Upper lobe of left lung (tissue), 6 donors: ENCODE results near the gene ZNF329. TPM values are rescaled to one million over a fixed set of nuclear protein-coding genes. Genes with fewer than 3 reads are reported as not detected.

Experiments used
- ATAC-seq, 2 donors: fragments of 200-7000 bp; cut with Tn5 transposase; one replicate each; pipeline ENCODE4 v1.9.1; 2022; ENCODE audit warnings: mild to moderate bottlenecking in 2 of 2, moderate library complexity in 2 of 2; ENCODE audit not compliant: low FRiP score in 2 of 2
- DNase-seq, 2 donors: peaks; one replicate each; pipeline ENCODE4 v3.0.0-alpha.2; 2019 to 2020
- H3K27ac ChIP-seq, 4 donors: fragments of 200-600 bp; sonication (generic); one replicate each; pipeline ENCODE4 v1.5.1; 2016 to 2019
- H3K27me3 ChIP-seq, 4 donors: fragments of 200-600 bp; sonication (generic); one replicate each; pipeline ENCODE4 v1.5.1; 2017 to 2019
- H3K36me3 ChIP-seq, 4 donors: fragments of 200-600 bp; sonication (generic); one replicate each; pipeline ENCODE4 v1.5.1; 2016 to 2019
- H3K4me1 ChIP-seq, 4 donors: fragments of 200-600 bp; sonication (generic); one replicate each; pipeline ENCODE4 v1.5.1; 2018 to 2019
- H3K4me3 ChIP-seq, 4 donors: fragments of 200-600 bp; sonication (generic); one replicate each; pipeline ENCODE4 v1.5.1; 2017 to 2019; ENCODE audit warnings: mild to moderate bottlenecking in 2 of 4, moderate library complexity in 1 of 4
- H3K9me3 ChIP-seq, 4 donors: fragments of 200-600 bp; sonication (generic); one replicate each; pipeline ENCODE4 v1.5.1; 2018 to 2019
- EP300 ChIP-seq, 4 donors: sonication (generic); formaldehyde crosslinking; IDR thresholded peaks; one replicate each; pipeline ENCODE4 v1.5.1; 2017; ENCODE audit warnings: antibody characterized with exemption in 4 of 4, control low read depth in 2 of 4
- POLR2A ChIP-seq, 4 donors: fragments of 450-650 bp; IDR thresholded peaks; one replicate each; pipeline ENCODE4 v1.5.1; 2016 to 2017; ENCODE audit warnings: antibody characterized with exemption in 4 of 4, mild to moderate bottlenecking in 2 of 4
- POLR2AphosphoS5 ChIP-seq, 2 donors: sonication (generic); formaldehyde crosslinking; IDR thresholded peaks; one replicate each; pipeline ENCODE4 v1.5.1; 2017; ENCODE audit warnings: antibody characterized with exemption in 2 of 2
- WGBS, 2 donors: methylation state at CpG; one replicate each; pipeline ENCODE4 v1.1.5; 2017 to 2018; 5-methylcytosine and 5-hydroxymethylcytosine counted together
- total RNA-seq, 6 donors: library from RNA; depleted of rRNA in 4 of 6; stranded (reverse); fragments of >200 nt in 4 of 6; gene quantifications; one replicate each; pipeline versions ENCODE4 v1.1.0 to v1.2.1, GENCODE V29; 2016 to 2021
- TF ChIP-seq, protein P1 (sequence below), 6 experiments: fragments of 450-650 bp in 4 of 6; fragments of 200-600 bp in 2 of 6; sonication (generic) in 2 of 6; IDR thresholded peaks; one replicate each; pipeline ENCODE4 v1.5.1; 2016 to 2019; ENCODE audit warnings: antibody characterized with exemption in 6 of 6
- donor health status: DM: no; HTN: no; CAD: no; lungs with moderate emphysema.
- donor health status: DM: no; HTN: yes; CAD: no; lungs with severe emphysema.

ZNF329 gene
- total RNA-seq, 6 donors from 2014 or later, result 4.9 to 18.4 (median 7.1) TPM

- H3K27me3 ChIP-seq, result no peaks in the 10 kb centered on the region
- peaks cover 0 to 79% (median 61%) of the 10 kb centered on the region in 4 donors for H3K9me3 ChIP-seq
- no peak overlapping the region for H3K4me3 ChIP-seq
- H3K4me1 ChIP-seq, result no peaks in the 10 kb centered on the region
- TF ChIP-seq POLR2A (IDR thresholded peaks at IDR 0.05) (no peak), POLR2AphosphoS5 (IDR thresholded peaks at IDR 0.05) (no peak), EP300 (IDR thresholded peaks at IDR 0.05) (no peak)
- TF ChIP-seq, protein P1, sequence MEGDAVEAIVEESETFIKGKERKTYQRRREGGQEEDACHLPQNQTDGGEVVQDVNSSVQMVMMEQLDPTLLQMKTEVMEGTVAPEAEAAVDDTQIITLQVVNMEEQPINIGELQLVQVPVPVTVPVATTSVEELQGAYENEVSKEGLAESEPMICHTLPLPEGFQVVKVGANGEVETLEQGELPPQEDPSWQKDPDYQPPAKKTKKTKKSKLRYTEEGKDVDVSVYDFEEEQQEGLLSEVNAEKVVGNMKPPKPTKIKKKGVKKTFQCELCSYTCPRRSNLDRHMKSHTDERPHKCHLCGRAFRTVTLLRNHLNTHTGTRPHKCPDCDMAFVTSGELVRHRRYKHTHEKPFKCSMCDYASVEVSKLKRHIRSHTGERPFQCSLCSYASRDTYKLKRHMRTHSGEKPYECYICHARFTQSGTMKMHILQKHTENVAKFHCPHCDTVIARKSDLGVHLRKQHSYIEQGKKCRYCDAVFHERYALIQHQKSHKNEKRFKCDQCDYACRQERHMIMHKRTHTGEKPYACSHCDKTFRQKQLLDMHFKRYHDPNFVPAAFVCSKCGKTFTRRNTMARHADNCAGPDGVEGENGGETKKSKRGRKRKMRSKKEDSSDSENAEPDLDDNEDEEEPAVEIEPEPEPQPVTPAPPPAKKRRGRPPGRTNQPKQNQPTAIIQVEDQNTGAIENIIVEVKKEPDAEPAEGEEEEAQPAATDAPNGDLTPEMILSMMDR (IDR thresholded peaks at IDR 0.05), result no peak
- H3K36me3 ChIP-seq, result peaks cover 0 to 54% (median 38%) of the 10 kb centered on the region in 4 donors
- WGBS, 2 donors, result 80 to 94% methylated on average over 2 to 11 of the region's 13 CpGs
- ATAC-seq (no peak), DNase-seq (peak in 1 of 2 donors; percentile 39)
- H3K27ac ChIP-seq, result no peak overlapping the region
Measured at GRCh38 chr19:58088521-58089052, 62.0 kb downstream of the ZNF329 start.

DNA sequence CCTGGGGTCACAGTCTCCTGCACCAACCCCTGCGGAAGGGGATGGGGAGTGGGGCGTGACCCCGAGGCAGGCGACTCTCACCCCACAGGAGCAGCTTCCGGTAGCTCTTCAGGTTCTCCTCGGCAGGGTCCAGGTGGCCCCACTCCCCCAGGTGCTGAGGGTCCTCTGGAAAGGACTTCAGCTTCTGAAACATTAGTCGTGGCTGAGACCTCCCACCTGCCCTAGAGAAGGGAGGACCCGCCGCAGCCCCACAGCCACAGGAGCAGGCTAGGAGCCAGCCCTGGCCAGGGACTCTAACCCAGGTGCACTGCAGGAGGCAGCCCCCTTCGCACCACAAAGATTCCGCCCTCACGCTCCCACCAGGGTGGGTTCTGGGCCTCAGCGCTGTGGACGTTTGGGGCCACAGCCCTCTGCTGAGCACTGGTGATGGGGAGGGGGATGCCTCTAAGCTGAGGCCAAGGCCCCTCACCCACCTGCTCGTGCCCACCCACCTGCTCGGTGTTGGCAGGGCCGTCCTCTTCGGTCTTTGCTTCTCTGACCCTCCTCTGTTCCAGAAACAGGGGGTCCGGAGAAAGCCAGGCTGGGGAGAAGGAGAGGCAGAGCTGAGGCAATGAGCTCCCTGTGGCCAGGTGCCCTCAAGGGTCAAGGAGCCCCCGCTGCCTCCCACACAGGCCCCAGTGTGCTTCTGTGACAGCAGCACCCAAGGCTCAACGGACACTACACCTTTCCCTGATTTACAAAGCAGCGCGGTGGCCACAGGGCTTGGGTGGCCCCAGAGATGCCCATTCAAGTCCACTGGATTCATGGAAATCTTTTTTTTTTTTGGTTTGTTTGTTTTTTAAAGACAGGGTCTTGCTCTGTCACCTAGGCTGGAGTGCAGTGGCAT is 63.5 kb downstream of the ZNF329 start:
- peaks cover 0 to 85% (median 65%) of the 10 kb centered on the region in 4 donors for H3K9me3 ChIP-seq
- TF ChIP-seq POLR2AphosphoS5 (IDR thresholded peaks at IDR 0.05) (no peak), EP300 (IDR thresholded peaks at IDR 0.05) (no peak), POLR2A (IDR thresholded peaks at IDR 0.05) (no peak)
- TF ChIP-seq, protein P1 (IDR thresholded peaks at IDR 0.05), result no peak
- H3K27ac ChIP-seq, result no peak overlapping the region
- H3K4me3 ChIP-seq, result no peak overlapping the region
- DNase-seq, result peak in 1 of 2 donors; percentile 48
- H3K36me3 ChIP-seq, result peaks cover 0 to 54% (median 38%) of the 10 kb centered on the region in 4 donors
- peak in 1 of 2 donors; percentile 3 for ATAC-seq
- 93 to 94% methylated on average over 15 to 22 of the region's 23 CpGs for WGBS, 2 donors
- H3K27me3 ChIP-seq, result no peaks in the 10 kb centered on the region
- no peaks in the 10 kb centered on the region for H3K4me1 ChIP-seq

DNA sequence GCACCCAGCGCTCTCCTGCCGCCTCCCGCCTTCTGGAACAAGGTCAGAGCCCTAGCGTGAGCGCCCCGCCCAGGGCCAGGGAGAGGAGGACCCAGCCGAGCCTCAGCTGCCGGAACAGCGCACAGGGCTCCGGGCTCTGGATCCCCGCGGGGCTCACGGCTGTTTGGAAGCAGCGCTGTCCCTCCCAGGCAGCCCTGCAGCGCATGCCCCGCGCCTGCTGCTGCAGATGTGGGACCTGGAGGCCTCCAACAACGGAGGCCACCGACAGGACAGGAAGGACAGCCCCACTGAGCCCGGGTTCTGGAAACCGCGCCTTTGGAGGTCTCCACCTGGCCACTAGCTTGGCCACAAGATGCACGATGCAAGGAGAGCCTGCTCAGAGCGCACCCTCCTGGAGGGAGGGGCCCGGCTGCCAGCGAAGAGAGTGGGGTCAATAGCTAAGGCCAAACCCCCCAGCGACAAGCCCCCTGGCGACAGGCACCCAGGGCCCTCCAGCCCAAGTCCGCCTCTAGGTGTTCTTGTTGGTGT is 65.2 kb downstream of the ZNF329 start:
- TF ChIP-seq POLR2AphosphoS5 (IDR thresholded peaks at IDR 0.05) (no peak), POLR2A (IDR thresholded peaks at IDR 0.05) (no peak), EP300 (IDR thresholded peaks at IDR 0.05) (no peak)
- TF ChIP-seq, protein P1 (IDR thresholded peaks at IDR 0.05), result no peak
- H3K27me3 ChIP-seq, result no peaks in the 10 kb centered on the region
- no peak overlapping the region for H3K27ac ChIP-seq
- WGBS, 2 donors, result 98% methylated on average over 9 to 20 of the region's 29 CpGs
- H3K4me1 ChIP-seq, result no peaks in the 10 kb centered on the region
- ATAC-seq, result peak; percentile 20 to 23
- DNase-seq, result peak in 1 of 2 donors; percentile 71
- no peak overlapping the region for H3K4me3 ChIP-seq
- peaks cover 5 to 93% (median 75%) of the 10 kb centered on the region in 4 donors for H3K9me3 ChIP-seq
- peaks cover 0 to 54% (median 38%) of the 10 kb centered on the region in 4 donors for H3K36me3 ChIP-seq

- Histone ChIP-seq H3K27ac (no peak overlapping the region), H3K4me3 (no peak overlapping the region), H3K4me1 (no peaks in the 10 kb centered on the region), H3K9me3 (peaks cover 5 to 93% (median 77%) of the 10 kb centered on the region in 4 donors), H3K27me3 (no peaks in the 10 kb centered on the region), H3K36me3 (peaks cover 0 to 52% (median 36%) of the 10 kb centered on the region in 4 donors)
- peak in 1 of 2 donors; percentile 78 for DNase-seq
- 98% methylated on average over 50 to 62 of the region's 69 CpGs for WGBS, 2 donors
- TF ChIP-seq POLR2A (IDR thresholded peaks at IDR 0.05) (no peak), POLR2AphosphoS5 (IDR thresholded peaks at IDR 0.05) (no peak), EP300 (IDR thresholded peaks at IDR 0.05) (no peak)
- TF ChIP-seq, protein P1 (IDR thresholded peaks at IDR 0.05), result no peak
- ATAC-seq, result peak in 1 of 2 donors; percentile 21
Measured at GRCh38 chr19:58084596-58085347, 65.8 kb downstream of the ZNF329 start.
